Gastrocnemius medialis (tissue), 4 donors: Measurements from ENCODE around the gene PTPRN2.

Source experiments
- POLR2A ChIP-seq, 2 donors: fragments of 450-650 bp; IDR thresholded peaks; one replicate each; pipeline ENCODE4 v1.6.1; 2017; ENCODE audit warnings: antibody characterized with exemption in 2 of 2, mild to moderate bottlenecking in 2 of 2, moderate library complexity in 2 of 2
- TF ChIP-seq, protein P1 (sequence below), 5 experiments: fragments of 450-650 bp in 3 of 5; fragments of 200-600 bp in 2 of 5; sonication (generic) in 2 of 5; IDR thresholded peaks in 4 of 5; conservative IDR thresholded peaks in 1 of 5; 1 replicate in 4 of 5; 2 replicates in 1 of 5; pipeline ENCODE4 v1.5.1; 2016 to 2019; ENCODE audit warnings: antibody characterized with exemption in 5 of 5, mild to moderate bottlenecking in 3 of 5, moderate library complexity in 3 of 5

- no peak for TF ChIP-seq POLR2A (IDR thresholded peaks at IDR 0.05)
- TF ChIP-seq, protein P1, sequence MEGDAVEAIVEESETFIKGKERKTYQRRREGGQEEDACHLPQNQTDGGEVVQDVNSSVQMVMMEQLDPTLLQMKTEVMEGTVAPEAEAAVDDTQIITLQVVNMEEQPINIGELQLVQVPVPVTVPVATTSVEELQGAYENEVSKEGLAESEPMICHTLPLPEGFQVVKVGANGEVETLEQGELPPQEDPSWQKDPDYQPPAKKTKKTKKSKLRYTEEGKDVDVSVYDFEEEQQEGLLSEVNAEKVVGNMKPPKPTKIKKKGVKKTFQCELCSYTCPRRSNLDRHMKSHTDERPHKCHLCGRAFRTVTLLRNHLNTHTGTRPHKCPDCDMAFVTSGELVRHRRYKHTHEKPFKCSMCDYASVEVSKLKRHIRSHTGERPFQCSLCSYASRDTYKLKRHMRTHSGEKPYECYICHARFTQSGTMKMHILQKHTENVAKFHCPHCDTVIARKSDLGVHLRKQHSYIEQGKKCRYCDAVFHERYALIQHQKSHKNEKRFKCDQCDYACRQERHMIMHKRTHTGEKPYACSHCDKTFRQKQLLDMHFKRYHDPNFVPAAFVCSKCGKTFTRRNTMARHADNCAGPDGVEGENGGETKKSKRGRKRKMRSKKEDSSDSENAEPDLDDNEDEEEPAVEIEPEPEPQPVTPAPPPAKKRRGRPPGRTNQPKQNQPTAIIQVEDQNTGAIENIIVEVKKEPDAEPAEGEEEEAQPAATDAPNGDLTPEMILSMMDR (IDR thresholded peaks at IDR 0.05 in 4 of 5, conservative IDR thresholded peaks at IDR 0.05 in 1 of 5): no peak
These were observed 142.9 kb downstream of the PTPRN2 start for GRCh38 chr7:158444501-158445420.
